Body of pancreas (tissue), 4 donors: ENCODE results near the gene ATP5MC2. TPM values are rescaled to one million over a fixed set of nuclear protein-coding genes. Genes with fewer than 3 reads are reported as not detected.

Experiments
- ATAC-seq: fragments of 150-250 bp; one replicate; pipeline ENCODE4 v1.9.1; 2016
- DNase-seq, 4 donors: peaks; one replicate each; pipeline ENCODE4 v3.0.0-alpha.2; 2019
- H3K27ac ChIP-seq, 4 donors: fragments of 200-600 bp; sonication (generic); 1 replicate in 3 of 4; 2 replicates in 1 of 4; pipeline versions ENCODE4 v1.5.1 to v1.6.1; 2016 to 2019; ENCODE audit warnings: mild to moderate bottlenecking in 1 of 4, mixed read lengths in 1 of 4, moderate library complexity in 1 of 4
- H3K27me3 ChIP-seq, 2 donors: fragments of 200-600 bp; sonication (generic); one replicate each; pipeline ENCODE4 v1.6.0; 2016; ENCODE audit warnings: mild to moderate bottlenecking in 1 of 2
- H3K36me3 ChIP-seq, 2 donors: fragments of 200-600 bp; sonication (generic); replicated peaks in 1 of 2; 2 replicates each; pipeline ENCODE4 v1.5.1; 2016; ENCODE audit warnings: low read depth in 2 of 2; ENCODE audit not compliant: insufficient read depth in 1 of 2
- H3K4me1 ChIP-seq: fragments of 200-600 bp; sonication (generic); one replicate; pipeline ENCODE4 v1.6.0; 2016
- H3K4me3 ChIP-seq, 2 donors: fragments of 200-600 bp; sonication (generic); 1 replicate in 1 of 2; 2 replicates in 1 of 2; pipeline ENCODE4 v1.5.1; 2016 to 2019
- H3K9me3 ChIP-seq, 3 donors: fragments of 200-600 bp; sonication (generic); 1 replicate in 2 of 3; 2 replicates in 1 of 3; pipeline ENCODE4 v1.5.1; 2016
- POLR2A ChIP-seq, 3 donors: fragments of 450-650 bp; IDR thresholded peaks; one replicate each; pipeline ENCODE4 v1.6.1; 2016; ENCODE audit warnings: antibody characterized with exemption in 3 of 3, mild to moderate bottlenecking in 2 of 3
- WGBS, 2 donors: methylation state at CpG; one replicate each; pipeline ENCODE4 v1.1.5; 2017; 5-methylcytosine and 5-hydroxymethylcytosine counted together
- intact Hi-C: fragments of 100-400 bp; cut with DNase I; formaldehyde crosslinking; loops from one replicate; pipeline ENCODE4 v1.15.1; 2023
- total RNA-seq, 2 donors: library from RNA; depleted of rRNA; stranded (reverse); fragments of >200 nt; gene quantifications; one replicate each; pipeline ENCODE4 v1.1.0, GENCODE V29; 2016
- TF ChIP-seq, protein P1 (sequence below), 7 experiments: fragments of 450-650 bp in 4 of 7; fragments of 200-600 bp in 3 of 7; sonication (generic) in 3 of 7; IDR thresholded peaks; one replicate each; pipeline ENCODE4 v1.5.1; 2016 to 2019; ENCODE audit warnings: antibody characterized with exemption in 7 of 7

Gene ATP5MC2
- total RNA-seq, 2 donors from 2014 or later = 94.3 to 143 TPM

DNA sequence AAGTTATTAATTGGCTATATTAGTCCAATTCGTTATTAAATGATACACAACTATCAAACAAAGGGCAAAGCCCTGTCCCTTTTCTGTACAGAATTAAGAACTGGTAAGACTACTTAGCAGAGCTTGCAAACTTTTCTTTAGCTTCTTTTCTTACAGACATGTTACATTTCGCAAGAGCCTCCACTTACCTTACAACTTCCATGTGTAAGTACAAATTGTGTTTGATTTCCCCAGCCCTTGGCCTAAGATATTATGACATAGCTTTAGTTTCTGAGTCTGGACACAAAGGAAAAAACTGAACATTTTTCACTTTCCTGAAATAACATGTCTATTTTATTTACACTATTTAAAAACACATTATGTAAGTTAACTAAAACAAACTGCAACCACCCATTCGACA, 51.4 kb downstream of the ATP5MC2 start:
- Histone ChIP-seq H3K36me3 (no peaks in the 10 kb centered on the region), H3K9me3 (no peaks in the 10 kb centered on the region), H3K27ac (peak overlapping the region in 3 of 4 donors; percentile 41 to 93 (median 92)), H3K27me3 (no peaks in the 10 kb centered on the region), H3K4me3 (no peak overlapping the region), H3K4me1 (peaks cover 34% of the 10 kb centered on the region)
- no peak for TF ChIP-seq POLR2A (IDR thresholded peaks at IDR 0.05)
- TF ChIP-seq, protein P1, sequence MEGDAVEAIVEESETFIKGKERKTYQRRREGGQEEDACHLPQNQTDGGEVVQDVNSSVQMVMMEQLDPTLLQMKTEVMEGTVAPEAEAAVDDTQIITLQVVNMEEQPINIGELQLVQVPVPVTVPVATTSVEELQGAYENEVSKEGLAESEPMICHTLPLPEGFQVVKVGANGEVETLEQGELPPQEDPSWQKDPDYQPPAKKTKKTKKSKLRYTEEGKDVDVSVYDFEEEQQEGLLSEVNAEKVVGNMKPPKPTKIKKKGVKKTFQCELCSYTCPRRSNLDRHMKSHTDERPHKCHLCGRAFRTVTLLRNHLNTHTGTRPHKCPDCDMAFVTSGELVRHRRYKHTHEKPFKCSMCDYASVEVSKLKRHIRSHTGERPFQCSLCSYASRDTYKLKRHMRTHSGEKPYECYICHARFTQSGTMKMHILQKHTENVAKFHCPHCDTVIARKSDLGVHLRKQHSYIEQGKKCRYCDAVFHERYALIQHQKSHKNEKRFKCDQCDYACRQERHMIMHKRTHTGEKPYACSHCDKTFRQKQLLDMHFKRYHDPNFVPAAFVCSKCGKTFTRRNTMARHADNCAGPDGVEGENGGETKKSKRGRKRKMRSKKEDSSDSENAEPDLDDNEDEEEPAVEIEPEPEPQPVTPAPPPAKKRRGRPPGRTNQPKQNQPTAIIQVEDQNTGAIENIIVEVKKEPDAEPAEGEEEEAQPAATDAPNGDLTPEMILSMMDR (IDR thresholded peaks at IDR 0.05) = no peak
- intact Hi-C loops = loop anchor here (10.0 kb wide), 1 partner anchor 50 kb away; the partner anchor contains the start of gene ATP5MC2
- ATAC-seq (no peak), DNase-seq (no peak)
- 17 to 21% methylated on average over 3 of the region's 3 CpGs for WGBS, 2 donors

DNA sequence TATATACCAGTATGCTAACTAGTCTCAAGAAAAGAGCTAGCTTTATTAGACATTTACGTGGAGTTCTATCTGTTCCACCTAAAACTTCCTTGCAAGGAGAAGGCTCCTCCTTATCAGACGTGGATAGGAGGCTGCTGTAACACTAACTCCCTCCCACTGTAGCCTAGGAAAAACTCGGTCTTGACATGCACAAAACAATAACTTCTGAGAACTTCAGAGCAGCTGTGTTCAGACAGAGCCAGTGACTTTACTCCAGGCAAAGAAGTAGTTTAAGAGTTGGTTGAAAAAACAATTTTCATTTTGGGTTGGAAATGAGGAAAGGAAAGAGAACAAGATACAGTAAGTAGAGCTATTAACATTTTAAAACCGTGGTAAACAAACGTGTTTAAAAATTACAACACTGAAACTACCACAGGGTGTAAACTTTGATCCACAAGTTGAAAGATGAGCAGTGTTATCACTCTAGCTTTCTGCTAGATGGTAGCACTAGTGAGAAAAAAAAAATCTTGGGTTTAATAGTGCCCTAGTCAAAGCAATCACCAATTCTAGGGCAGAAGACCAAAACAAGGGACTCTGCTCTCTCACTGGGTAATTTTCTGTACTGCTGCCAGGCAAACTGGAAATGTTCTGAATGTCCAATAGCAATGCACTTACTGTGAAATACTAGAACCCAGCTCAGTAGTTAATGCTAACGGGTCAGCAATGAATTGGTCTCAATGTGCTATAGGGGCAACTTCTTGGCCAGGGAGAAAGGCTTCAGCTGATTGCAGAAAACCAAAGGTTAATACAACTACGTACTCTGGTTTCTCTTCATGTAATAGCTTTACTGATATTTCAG, 52.1 kb downstream of the ATP5MC2 start:
- peaks cover 38% of the 10 kb centered on the region for H3K4me1 ChIP-seq
- WGBS, 2 donors = 6 to 7% methylated on average over 7 of the region's 7 CpGs
- intact Hi-C loops = loop anchor here (10.0 kb wide), 1 partner anchor 51 kb away; the partner anchor contains the start of gene ATP5MC2
- TF ChIP-seq, protein P1 (IDR thresholded peaks at IDR 0.05) = no peak
- TF ChIP-seq POLR2A (IDR thresholded peaks at IDR 0.05) = peak in 1 of 3 donors; percentile 20
- no peak overlapping the region for H3K4me3 ChIP-seq
- H3K27ac ChIP-seq = peak overlapping the region in 3 of 4 donors; percentile 11 to 93 (median 41)
- no peaks in the 10 kb centered on the region for H3K36me3 ChIP-seq
- DNase-seq (peak in 3 of 4 donors; percentile 24 to 38 (median 29)), ATAC-seq (no peak)
- H3K9me3 ChIP-seq = no peaks in the 10 kb centered on the region
- no peaks in the 10 kb centered on the region for H3K27me3 ChIP-seq

DNA sequence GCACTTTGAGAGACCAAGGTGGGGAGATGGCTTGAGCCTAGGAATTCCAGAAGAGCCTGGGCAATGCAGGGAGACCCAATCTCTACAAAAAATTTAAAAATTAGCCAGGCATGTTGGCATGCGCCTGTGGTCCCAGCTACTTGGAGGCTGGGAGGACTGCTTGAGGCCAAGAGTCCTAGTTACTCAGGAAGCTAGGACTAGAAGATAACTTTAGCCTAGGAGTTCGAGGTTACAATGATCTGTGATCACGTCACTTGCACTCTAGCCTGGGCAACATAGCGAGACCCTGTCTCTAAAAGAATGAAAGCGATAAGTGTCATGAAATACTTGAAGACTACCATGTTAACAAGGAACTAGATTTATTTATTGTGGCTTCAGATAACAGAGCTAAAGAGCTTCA, 53.2 kb downstream of the ATP5MC2 start:
- no peak for TF ChIP-seq POLR2A (IDR thresholded peaks at IDR 0.05)
- TF ChIP-seq, protein P1 (IDR thresholded peaks at IDR 0.05) = no peak
- Histone ChIP-seq H3K36me3 (no peaks in the 10 kb centered on the region), H3K27ac (peak overlapping the region in 2 of 4 donors; percentile 41 to 93), H3K4me1 (peaks cover 45% of the 10 kb centered on the region), H3K9me3 (no peaks in the 10 kb centered on the region), H3K4me3 (no peak overlapping the region), H3K27me3 (no peaks in the 10 kb centered on the region)
- DNase-seq = no peak
- WGBS, 2 donors = 80 to 85% methylated on average over 4 to 5 of the region's 5 CpGs
- no peak for ATAC-seq
- intact Hi-C loops = loop anchor here (10.0 kb wide), 1 partner anchor 52 kb away; the partner anchor contains the start of gene ATP5MC2

DNA sequence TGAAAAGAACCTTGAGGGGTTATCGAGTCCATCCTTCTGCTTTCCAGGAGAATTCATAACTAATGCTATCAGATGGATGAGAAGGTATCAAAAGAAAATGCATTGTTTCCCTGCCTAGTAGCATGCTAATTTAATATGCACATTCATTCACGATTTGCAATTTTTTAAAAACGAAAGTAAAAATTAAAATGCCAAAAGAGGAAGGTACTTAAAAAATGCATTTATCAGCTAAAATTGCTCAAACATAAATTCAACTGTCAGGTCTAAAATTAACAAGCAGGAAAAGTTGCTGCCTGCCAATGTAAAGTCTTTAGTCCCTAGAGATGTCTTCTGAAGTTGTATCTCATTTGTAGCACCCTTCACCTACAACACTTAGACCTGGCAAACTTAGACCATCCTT, 57.6 kb downstream of the ATP5MC2 start:
- H3K4me3 ChIP-seq = no peak overlapping the region
- WGBS, 2 donors = 38 to 39% methylated on average over 3 of the region's 3 CpGs
- TF ChIP-seq, protein P1 (IDR thresholded peaks at IDR 0.05) = no peak
- TF ChIP-seq POLR2A (IDR thresholded peaks at IDR 0.05) = no peak

More for the DNA sequence above, 57.6 kb downstream of the ATP5MC2 start:
- Histone ChIP-seq H3K36me3 (no peaks in the 10 kb centered on the region), H3K9me3 (no peaks in the 10 kb centered on the region), H3K27me3 (no peaks in the 10 kb centered on the region), H3K27ac (peak overlapping the region in 1 of 4 donors; percentile 40), H3K4me1 (peaks cover 24% of the 10 kb centered on the region)
- ATAC-seq = no peak
- DNase-seq = no peak
- intact Hi-C loops = no loop called here
